Right lobe of liver (tissue), 4 donors: ENCODE results near the gene SERINC1.

Experiments used
- POLR2A ChIP-seq: fragments of 450-650 bp; IDR thresholded peaks from one replicate; pipeline ENCODE4 v1.6.1; 2017; ENCODE audit warnings: antibody characterized with exemption, mild to moderate bottlenecking
- TF ChIP-seq, protein P1 (sequence below), 4 donors: fragments of 200-600 bp in 3 of 4; fragments of 450-650 bp in 1 of 4; IDR thresholded peaks; one replicate each; pipeline versions ENCODE4 v1.5.1 to v1.8.0; 2016 to 2022; ENCODE audit warnings: antibody characterized with exemption in 4 of 4, mild to moderate bottlenecking in 2 of 4
- donor health status: DM: no; HTN: no; CAD: no.
- donor health status: DM: no; HTN: no; CAD: no.
- donor health status: DM: no; HTN: yes; CAD: no.

DNA sequence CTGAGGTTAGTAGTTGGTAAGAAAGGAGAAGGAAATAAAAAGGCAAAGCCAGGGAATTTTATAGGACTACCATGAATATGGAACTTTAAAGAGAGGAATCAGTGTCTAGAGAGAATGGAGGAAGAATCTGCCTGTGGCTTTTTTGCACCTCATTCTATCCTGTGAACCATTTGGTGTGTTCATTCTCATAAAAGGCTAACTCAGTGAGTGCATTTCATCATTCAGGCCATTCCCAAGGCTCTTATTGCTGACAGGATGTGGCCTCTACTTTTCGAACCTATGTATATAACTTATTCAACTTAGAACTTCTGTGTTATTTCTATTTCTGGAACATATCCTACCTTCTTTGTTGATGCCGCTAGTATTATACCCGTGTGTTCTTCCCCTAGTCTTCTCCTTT lies 45.0 kb downstream of the SERINC1 start:
- TF ChIP-seq, protein P1, sequence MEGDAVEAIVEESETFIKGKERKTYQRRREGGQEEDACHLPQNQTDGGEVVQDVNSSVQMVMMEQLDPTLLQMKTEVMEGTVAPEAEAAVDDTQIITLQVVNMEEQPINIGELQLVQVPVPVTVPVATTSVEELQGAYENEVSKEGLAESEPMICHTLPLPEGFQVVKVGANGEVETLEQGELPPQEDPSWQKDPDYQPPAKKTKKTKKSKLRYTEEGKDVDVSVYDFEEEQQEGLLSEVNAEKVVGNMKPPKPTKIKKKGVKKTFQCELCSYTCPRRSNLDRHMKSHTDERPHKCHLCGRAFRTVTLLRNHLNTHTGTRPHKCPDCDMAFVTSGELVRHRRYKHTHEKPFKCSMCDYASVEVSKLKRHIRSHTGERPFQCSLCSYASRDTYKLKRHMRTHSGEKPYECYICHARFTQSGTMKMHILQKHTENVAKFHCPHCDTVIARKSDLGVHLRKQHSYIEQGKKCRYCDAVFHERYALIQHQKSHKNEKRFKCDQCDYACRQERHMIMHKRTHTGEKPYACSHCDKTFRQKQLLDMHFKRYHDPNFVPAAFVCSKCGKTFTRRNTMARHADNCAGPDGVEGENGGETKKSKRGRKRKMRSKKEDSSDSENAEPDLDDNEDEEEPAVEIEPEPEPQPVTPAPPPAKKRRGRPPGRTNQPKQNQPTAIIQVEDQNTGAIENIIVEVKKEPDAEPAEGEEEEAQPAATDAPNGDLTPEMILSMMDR (IDR thresholded peaks at IDR 0.05): no peak
- TF ChIP-seq POLR2A: no peak
